SU-DHL-6 (cell line): ENCODE results near the gene CAPSL.

Experiments used
- EZH2phosphoT487 ChIP-seq: fragments of 200-600 bp; sonication (generic), shearing (Covaris generic); conservative IDR thresholded peaks from 2 replicates; pipeline ENCODE4 v1.6.1; 2018; ENCODE audit warnings: mild to moderate bottlenecking, antibody characterized with exemption, low read length, moderate library complexity, mixed read lengths
- TF ChIP-seq, protein P1 (sequence below): fragments of 200-600 bp; sonication (generic); IDR thresholded peaks from one replicate; pipeline ENCODE4 v1.5.1; 2017; ENCODE audit warnings: antibody characterized with exemption, mild to moderate bottlenecking, low read length, moderate library complexity; ENCODE audit not compliant: insufficient read depth, poor library complexity, severe bottlenecking

DNA sequence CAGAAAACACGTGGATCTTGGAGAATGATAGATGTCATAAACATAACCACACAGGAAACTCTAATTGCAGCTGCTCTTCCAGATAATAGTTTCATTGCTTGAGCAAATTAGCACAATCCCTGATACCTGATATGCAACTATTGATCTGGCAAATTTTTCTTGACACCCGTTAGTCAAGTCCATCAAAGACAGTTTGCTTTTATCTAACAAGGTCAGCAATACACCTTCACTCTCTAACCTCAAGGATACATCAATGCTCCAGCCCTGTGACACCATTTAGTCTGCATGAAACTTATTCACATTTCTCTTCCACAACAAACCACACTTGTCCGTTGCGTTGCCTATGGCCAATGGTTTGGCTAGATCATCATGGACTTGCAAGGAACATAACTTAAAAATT is 36.1 kb upstream of the CAPSL start:
- TF ChIP-seq, protein P1, sequence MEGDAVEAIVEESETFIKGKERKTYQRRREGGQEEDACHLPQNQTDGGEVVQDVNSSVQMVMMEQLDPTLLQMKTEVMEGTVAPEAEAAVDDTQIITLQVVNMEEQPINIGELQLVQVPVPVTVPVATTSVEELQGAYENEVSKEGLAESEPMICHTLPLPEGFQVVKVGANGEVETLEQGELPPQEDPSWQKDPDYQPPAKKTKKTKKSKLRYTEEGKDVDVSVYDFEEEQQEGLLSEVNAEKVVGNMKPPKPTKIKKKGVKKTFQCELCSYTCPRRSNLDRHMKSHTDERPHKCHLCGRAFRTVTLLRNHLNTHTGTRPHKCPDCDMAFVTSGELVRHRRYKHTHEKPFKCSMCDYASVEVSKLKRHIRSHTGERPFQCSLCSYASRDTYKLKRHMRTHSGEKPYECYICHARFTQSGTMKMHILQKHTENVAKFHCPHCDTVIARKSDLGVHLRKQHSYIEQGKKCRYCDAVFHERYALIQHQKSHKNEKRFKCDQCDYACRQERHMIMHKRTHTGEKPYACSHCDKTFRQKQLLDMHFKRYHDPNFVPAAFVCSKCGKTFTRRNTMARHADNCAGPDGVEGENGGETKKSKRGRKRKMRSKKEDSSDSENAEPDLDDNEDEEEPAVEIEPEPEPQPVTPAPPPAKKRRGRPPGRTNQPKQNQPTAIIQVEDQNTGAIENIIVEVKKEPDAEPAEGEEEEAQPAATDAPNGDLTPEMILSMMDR = no peak
- TF ChIP-seq EZH2phosphoT487 = no peak
